ENCODE measurements around the gene BTBD16.

The BTBD16 gene

DNA sequence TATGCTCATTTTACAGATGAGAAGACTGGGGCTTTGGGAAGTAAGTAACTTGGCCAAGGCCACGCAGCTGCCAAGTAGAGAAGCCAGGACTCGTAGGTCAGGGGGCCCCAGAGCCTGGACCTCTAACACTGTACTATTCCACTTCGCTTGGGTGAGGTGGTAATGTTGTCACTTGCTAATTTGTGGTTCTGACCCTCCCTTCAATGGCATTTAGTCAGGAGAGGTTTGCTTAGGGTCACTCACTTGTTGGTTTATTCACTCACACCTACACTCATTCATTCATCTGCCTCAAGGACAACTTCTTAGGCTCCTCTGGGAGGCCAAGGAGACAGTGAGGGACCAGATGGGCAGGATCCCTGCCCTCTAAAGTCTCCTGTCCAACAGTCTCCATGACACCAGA is 21.3 kb downstream of the BTBD16 start:
- DNase-seq (ENCODE audit: low read depth in 1 of 2, low spot score in 1 of 2), result no peak

DNA sequence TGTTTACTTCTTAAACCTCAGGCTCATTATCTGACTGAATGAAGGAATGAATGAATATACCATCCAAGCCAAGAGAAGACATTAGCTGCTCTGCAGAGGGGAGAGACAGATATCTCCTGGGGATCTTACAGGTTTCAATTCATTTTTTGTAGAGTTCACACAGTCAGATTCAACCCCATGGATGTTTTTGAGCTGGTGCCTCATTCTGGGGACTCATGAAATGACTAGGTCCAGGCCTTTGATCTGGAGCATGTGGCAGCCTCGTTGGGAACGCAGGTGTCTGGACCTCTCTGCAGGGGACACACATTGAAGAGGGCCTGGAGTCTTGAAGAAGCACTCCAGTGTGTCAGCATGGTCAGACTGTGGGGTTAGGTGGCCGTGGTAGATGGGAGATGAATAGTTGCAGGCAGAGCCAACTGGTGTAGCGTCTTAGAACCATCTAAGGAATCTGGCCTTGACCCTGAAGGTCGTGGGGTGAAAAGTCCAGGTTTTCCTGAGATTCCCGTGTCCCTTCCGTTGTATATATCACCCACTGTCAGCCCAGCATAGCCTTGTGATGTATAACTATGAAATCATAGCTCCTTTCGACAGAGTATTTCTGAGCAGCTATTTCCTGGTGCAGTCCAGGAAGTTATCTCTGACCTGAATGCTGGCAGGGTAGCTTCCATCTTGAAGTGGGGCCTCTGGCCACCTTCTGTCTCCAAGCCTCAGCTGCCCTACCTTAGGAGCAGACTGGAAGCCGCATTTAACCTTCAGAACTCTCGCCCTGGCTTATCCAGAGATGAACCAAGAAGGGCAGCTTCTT is 22.3 kb downstream of the BTBD16 start:
- DNase-seq (ENCODE audit: low read depth in 1 of 2, low spot score in 1 of 2), result no peak

DNA sequence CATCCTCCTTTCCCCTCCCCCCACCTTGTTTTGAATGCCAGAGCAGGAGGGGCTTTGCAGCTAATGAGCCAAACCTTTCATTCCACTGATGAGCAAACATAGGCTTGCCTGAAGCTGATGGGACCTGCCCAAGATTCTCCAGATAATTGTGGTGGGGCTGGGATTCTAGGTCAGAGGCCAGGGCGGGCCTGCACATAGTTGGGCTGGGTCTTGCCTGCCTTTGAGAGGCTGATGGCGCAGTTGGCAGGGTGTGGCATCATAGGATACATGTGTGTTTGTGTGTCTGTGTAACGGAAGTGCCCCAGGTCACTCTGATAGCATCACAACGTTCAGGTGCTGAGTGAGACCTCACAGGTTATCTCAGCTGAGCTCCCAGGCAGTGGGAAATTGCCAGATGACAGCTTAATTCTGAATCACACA is 22.9 kb downstream of the BTBD16 start:
- DNase-seq (ENCODE audit: low read depth in 1 of 2, low spot score in 1 of 2), result no peak

GRCh38 chr10:122294511-122295450 is 23.7 kb downstream of the BTBD16 start:
- no peak for DNase-seq (ENCODE audit: low read depth in 1 of 2, low spot score in 1 of 2)

- no peak for DNase-seq (ENCODE audit: low read depth in 1 of 2, low spot score in 1 of 2)
Measured at GRCh38 chr10:122295451-122295809, 24.3 kb downstream of the BTBD16 start.

GRCh38 chr10:122296363-122297120 is 25.4 kb downstream of the BTBD16 start:
- DNase-seq (ENCODE audit: low read depth in 1 of 2, low spot score in 1 of 2), result no peak

GRCh38 chr10:122297583-122297982 is 26.5 kb downstream of the BTBD16 start:
- DNase-seq (ENCODE audit: low read depth in 1 of 2, low spot score in 1 of 2), result no peak

DNA sequence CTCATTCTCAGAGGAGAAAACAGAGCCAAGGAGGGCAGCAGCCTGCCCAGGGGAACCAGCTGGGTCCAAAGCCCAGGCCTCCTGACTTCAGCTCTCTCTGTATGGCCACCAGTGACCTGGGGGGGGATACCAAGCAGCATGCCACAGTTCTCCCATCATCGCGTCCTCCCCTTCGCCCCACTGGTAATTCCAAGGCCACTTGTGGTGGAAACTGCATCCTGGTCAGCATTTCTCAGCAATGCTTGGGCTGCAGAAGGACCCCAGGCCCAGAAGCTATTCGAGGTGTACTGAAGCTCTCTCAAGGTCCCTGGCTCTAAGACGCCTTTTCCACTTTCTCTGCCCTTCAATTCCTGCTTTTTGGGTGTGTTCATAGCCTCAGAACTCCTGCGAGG is 27.1 kb downstream of the BTBD16 start:
- DNase-seq (ENCODE audit: low read depth in 1 of 2, low spot score in 1 of 2), result no peak

- peak; percentile 16 to 47 for DNase-seq (ENCODE audit: low read depth in 1 of 2, low spot score in 1 of 2)
Measured at GRCh38 chr10:122298598-122299301, 27.7 kb downstream of the BTBD16 start.

GRCh38 chr10:122299423-122300075 is 28.5 kb downstream of the BTBD16 start:
- no peak for DNase-seq (ENCODE audit: low read depth in 1 of 2, low spot score in 1 of 2)

DNA sequence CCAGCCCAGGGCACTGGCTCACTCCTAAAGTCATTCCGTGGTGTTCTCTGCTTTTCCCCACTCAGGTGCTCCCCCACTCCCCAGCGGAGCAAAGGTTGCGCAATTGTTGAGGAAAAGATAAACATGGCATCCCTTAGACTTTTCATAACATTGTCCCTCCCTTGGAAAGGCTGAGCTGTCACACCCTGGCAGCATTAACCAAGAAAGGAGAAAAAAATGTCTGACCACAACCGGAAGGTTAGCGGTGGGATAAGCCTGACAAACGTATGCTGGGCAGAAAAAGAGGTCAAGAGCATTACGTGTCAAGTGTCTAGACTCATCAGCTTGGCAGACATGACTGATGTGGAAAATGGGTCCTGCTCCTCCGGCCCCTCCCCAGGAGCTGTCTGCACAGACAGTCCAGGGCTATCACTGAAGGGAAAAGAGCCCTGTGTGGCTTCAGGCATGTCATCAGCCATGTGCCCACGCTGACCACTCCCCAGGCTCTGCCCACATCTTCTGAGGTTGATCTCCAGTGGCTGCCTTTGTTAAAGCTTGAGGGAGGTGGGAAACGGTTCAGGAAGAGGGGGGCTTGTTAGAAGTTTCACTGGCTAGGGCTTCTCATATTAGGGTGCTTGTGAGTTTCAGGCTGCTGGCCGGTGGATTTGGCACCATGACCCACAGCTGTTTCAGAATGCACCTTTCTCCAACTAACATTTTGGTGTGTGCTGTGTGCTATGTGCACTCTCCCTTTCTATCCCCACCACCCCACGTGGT is 30.1 kb downstream of the BTBD16 start:
- DNase-seq (ENCODE audit: low read depth in 1 of 2, low spot score in 1 of 2), result no peak

DNA sequence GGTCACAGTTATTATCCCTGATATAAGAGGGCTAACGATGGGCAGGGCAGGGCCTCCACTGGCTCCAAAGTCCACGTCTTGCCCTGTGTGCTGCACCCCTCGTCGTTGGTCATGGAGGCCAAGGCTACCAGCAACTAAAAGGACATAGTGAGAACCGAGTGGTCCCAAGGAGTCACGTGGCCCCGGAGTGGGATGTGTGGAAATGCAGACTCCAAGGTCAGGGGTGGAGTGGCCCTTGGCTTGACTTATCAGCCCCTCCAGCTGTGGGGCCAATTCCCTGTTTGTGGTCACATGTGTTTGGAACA is 30.7 kb downstream of the BTBD16 start:
- DNase-seq (ENCODE audit: low read depth in 1 of 2, low spot score in 1 of 2), result no peak

- no peak for DNase-seq (ENCODE audit: low read depth in 1 of 2, low spot score in 1 of 2)
Measured at GRCh38 chr10:122302315-122302714, 31.2 kb downstream of the BTBD16 start.

DNA sequence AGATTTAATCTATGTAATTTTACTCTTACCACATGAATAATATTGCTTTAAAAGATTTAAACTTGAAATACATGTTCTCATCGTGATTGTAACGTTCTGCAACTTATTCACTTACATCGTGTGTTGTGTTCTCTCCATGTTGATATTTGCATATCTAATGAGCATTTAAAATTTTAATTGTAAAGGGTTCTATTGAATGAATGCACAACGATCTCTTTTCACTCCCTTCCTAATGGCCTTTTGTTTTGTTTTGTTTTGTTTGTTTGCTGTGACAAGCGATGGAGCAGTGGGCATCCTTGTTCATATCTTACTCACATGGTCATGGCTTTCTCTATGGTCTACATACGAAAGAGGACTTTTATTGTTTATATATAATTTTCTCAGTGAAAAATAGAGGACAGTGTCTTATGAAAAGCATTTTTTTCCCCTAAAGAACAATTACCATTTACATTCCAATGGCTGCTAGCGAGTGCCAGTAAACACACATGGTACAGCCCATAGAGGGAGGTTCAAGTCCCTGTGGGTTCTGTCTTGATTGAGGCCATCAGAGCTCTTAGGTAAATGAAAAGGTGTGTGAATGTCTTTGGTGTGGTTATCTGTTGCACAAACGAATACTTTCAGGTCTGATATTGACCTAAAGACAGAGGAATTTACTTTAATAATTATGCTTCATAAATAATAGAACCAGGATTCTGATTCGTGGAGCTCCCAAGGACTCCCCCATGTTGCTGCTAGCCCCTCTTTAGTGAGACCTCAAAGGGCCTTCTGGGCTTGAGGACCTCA is 32.4 kb downstream of the BTBD16 start:
- DNase-seq (ENCODE audit: low read depth in 1 of 2, low spot score in 1 of 2), result no peak

DNA sequence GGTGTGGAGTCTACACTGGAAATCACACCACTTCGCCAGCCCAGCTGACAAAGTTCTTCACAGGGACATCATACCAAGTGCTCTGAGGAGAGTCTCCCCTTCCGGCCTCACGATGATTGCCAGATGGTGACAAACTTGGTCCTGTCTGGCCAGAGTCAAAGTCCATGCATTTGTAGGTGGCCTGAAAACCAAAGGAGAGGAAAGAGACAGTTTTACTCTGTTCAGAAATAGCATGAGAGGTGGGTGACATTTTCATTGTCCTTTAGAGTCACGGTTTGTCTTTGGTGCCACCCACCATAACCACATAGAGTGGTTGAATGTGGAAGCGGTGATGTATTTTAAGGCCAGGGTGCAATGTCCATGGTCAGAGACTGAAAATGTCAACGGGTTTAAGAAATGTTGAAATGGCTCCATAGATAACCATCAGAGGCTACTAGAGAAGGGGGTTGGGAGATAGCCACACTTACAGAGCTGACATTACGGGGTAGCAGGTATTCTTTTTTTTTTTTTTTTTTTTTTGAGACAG is 33.0 kb downstream of the BTBD16 start:
- DNase-seq (ENCODE audit: low read depth in 1 of 2, low spot score in 1 of 2), result no peak

GRCh38 chr10:122306282-122306681 is 35.2 kb downstream of the BTBD16 start:
- DNase-seq (ENCODE audit: low read depth in 1 of 2, low spot score in 1 of 2), result no peak

DNA sequence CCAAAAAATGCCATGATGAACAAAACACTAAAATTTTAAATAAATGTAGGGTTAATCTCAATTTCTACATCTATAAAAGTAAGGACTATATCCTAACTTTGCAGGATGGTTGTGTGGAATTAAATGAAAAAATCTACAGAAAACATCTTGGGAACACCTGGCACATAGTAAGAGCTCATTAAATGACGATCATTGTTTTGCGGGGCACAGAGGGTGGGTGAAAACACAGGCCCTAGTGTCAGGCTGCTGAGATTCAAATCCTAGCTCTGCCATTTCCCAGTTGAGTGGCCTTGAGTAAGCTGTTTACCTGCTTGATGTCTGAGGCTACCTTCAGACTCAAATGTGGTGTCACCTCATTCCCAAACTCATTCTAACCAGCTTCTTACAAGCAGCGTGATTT is 35.6 kb downstream of the BTBD16 start:
- DNase-seq (ENCODE audit: low read depth in 1 of 2, low spot score in 1 of 2), result no peak

DNA sequence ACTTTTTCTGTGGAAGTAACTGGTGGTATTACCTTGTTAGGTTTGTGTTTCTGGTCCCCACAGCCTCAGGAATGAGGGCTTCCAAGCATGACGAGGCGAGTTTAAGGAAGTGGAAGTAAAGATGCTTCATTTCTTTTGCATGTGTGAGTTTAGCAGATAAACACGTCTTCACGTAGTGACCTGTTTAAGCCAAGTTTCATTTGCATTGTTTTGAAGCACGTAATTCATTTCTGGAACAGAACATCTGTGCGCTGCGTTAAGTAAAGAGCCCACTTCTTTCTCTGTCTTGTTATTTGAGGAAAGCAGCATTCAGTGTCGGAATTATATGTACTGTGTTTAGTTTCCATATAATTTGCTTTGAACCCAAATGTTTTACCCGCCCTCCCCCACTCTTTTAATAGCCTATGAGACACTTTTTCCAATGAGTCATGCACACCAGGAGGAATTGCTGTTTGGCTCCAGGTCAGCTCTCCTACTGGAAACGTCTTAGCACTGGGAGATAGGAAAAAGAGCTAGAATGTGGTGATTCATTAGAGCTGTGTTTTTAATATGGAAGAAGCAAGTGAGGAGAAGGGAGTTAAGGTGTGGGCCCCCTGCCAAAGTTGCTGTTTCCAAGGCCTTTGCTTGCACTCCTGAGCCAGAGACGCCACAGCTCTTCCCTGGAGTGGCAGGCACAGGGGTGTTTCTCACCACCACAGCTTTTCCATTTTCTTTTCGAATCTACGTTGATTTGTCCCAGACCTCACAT is 36.7 kb downstream of the BTBD16 start:
- no peak for DNase-seq (ENCODE audit: low read depth in 1 of 2, low spot score in 1 of 2)

Data from activated CD4-positive, alpha-beta T cell treated with anti-CD3 and anti-CD28 coated beads, Interleukin-2, amount 50 U/mL, for 24 hours (primary cell).